HepG2 (cell line): Measurements from ENCODE around the gene ZNF20.

Experiments used
- NFE2L1 ChIP-seq: sonication (generic); formaldehyde crosslinking; IDR thresholded peaks from 2 replicates; pipeline ENCODE4 v1.4.0; 2020; ENCODE audit warnings: missing genetic modification reagents, mild to moderate bottlenecking, borderline replicate concordance
- PHF8 ChIP-seq: sonication (generic); formaldehyde crosslinking; IDR thresholded peaks from 2 replicates; pipeline ENCODE4 v1.5.0; 2020; ENCODE audit warnings: missing genetic modification reagents
- THAP11 ChIP-seq: IDR thresholded peaks from 2 replicates; pipeline ENCODE4 v1.6.1; 2016; ENCODE audit warnings: missing biosample characterization, missing genetic modification reagents
- ZBTB33 ChIP-seq: sonication (generic); formaldehyde crosslinking; IDR thresholded peaks from 2 replicates; pipeline ENCODE4 v1.4.0; 2020; ENCODE audit warnings: missing genetic modification reagents
- ZBTB8A ChIP-seq: sonication (generic); formaldehyde crosslinking; IDR thresholded peaks from 2 replicates; pipeline ENCODE4 v1.4.0; 2020; ENCODE audit warnings: mild to moderate bottlenecking, low read depth, missing genetic modification reagents, borderline replicate concordance
- ZGPAT ChIP-seq: IDR thresholded peaks from 2 replicates; pipeline ENCODE4 v1.6.1; 2016; ENCODE audit warnings: mild to moderate bottlenecking
- ZKSCAN1 ChIP-seq: fragments of 150-350 bp; IDR thresholded peaks from 2 replicates; pipeline ENCODE4 v1.6.1; 2014; ENCODE audit warnings: low read length

- TF ChIP-seq ZKSCAN1 (no peak), ZBTB8A (no peak), PHF8 (CRISPR knock-in tag) (no peak), THAP11 (no peak), NFE2L1 (CRISPR knock-in tag) (no peak), ZBTB33 (no peak), ZGPAT (CRISPR knock-in tag) (no peak)
Observed at GRCh38 chr19:12133069-12133468, 7.1 kb downstream of the ZNF20 start.
